Measurements from ENCODE around the gene SPTLC2. TPM values are rescaled to one million over a fixed set of nuclear protein-coding genes. Genes with fewer than 3 reads are reported as not detected.
"Not testable (repeated sequence)": the region's sequence is repeated elsewhere in the genome, so short reads cannot be mapped to it uniquely, and the experiment has no call there.

Gene SPTLC2
- polyA plus RNA-seq, 3 donors: 5.4 to 11.3 (median 6.9) TPM

- no peak overlapping the region for H3K27ac ChIP-seq (ENCODE audit: low read depth, low read length)
Observed at GRCh38 chr14:77531071-77531470, 85.4 kb downstream of the SPTLC2 start.

- H3K27ac ChIP-seq (ENCODE audit: low read depth, low read length): no peak overlapping the region
Observed at GRCh38 chr14:77529963-77530362, 86.5 kb downstream of the SPTLC2 start.

GRCh38 chr14:77529213-77529612, 87.2 kb downstream of the SPTLC2 start:
- H3K27ac ChIP-seq (ENCODE audit: low read depth, low read length): no peak overlapping the region
- 60 to 89% (median 85%) methylated on average over 2 of the region's 2 CpGs for WGBS, 3 donors

GRCh38 chr14:77528701-77529100, 87.7 kb downstream of the SPTLC2 start:
- not testable (repeated sequence) for H3K27ac ChIP-seq (ENCODE audit: low read depth, low read length)
- WGBS, 3 donors: 89 to 95% (median 93%) methylated on average over 5 of the region's 5 CpGs

GRCh38 chr14:77526266-77526665, 90.2 kb downstream of the SPTLC2 start:
- no peak overlapping the region for H3K27ac ChIP-seq (ENCODE audit: low read depth, low read length)
- 31 to 53% (median 46%) methylated on average over 1 of the region's 1 CpG for WGBS, 3 donors

GRCh38 chr14:77524536-77524935, 91.9 kb downstream of the SPTLC2 start:
- WGBS, 3 donors: 89 to 96% (median 94%) methylated on average over 6 of the region's 6 CpGs
- no peak overlapping the region for H3K27ac ChIP-seq (ENCODE audit: low read depth, low read length)

- H3K27ac ChIP-seq (ENCODE audit: low read depth, low read length): no peak overlapping the region
- 85 to 90% (median 89%) methylated on average over 3 of the region's 3 CpGs for WGBS, 3 donors
Observed at GRCh38 chr14:77523109-77523508, 93.3 kb downstream of the SPTLC2 start.

GRCh38 chr14:77520555-77520954, 95.9 kb downstream of the SPTLC2 start:
- no peak overlapping the region for H3K27ac ChIP-seq (ENCODE audit: low read depth, low read length)
- WGBS, 3 donors: 82 to 92% (median 90%) methylated on average over 4 of the region's 4 CpGs

GRCh38 chr14:77516126-77516525, 100.3 kb downstream of the SPTLC2 start:
- no peak overlapping the region for H3K27ac ChIP-seq (ENCODE audit: low read depth, low read length)

- no peak overlapping the region for H3K27ac ChIP-seq (ENCODE audit: low read depth, low read length)
- WGBS, 3 donors: 91 to 93% (median 92%) methylated on average over 8 of the region's 8 CpGs
Observed at GRCh38 chr14:77511486-77512162, 104.8 kb downstream of the SPTLC2 start.

- no peak overlapping the region for H3K27ac ChIP-seq (ENCODE audit: low read depth, low read length)
- WGBS, 3 donors: 91 to 96% (median 91%) methylated on average over 4 of the region's 4 CpGs
Observed at GRCh38 chr14:77509366-77509765, 107.1 kb downstream of the SPTLC2 start.

- no peak overlapping the region for H3K27ac ChIP-seq (ENCODE audit: low read depth, low read length)
- 94 to 96% (median 94%) methylated on average over 3 of the region's 3 CpGs for WGBS, 3 donors
Observed at GRCh38 chr14:77508876-77509275, 107.6 kb downstream of the SPTLC2 start.

GRCh38 chr14:77508249-77508648, 108.2 kb downstream of the SPTLC2 start:
- WGBS, 3 donors: 63 to 88% (median 68%) methylated on average over 4 of the region's 4 CpGs
- H3K27ac ChIP-seq (ENCODE audit: low read depth, low read length): no peak overlapping the region

GRCh38 chr14:77507762-77508161, 108.7 kb downstream of the SPTLC2 start:
- WGBS, 3 donors: 95 to 98% (median 97%) methylated on average over 3 of the region's 3 CpGs
- H3K27ac ChIP-seq (ENCODE audit: low read depth, low read length): no peak overlapping the region

GRCh38 chr14:77505031-77505430, 111.4 kb downstream of the SPTLC2 start:
- H3K27ac ChIP-seq (ENCODE audit: low read depth, low read length): no peak overlapping the region
- WGBS, 3 donors: 71 to 83% (median 71%) methylated on average over 4 of the region's 4 CpGs

- WGBS, 3 donors: 97 to 98% (median 97%) methylated on average over 5 of the region's 5 CpGs
- no peak overlapping the region for H3K27ac ChIP-seq (ENCODE audit: low read depth, low read length)
Observed at GRCh38 chr14:77503138-77503537, 113.3 kb downstream of the SPTLC2 start.

GRCh38 chr14:77502109-77502782, 114.2 kb downstream of the SPTLC2 start:
- H3K27ac ChIP-seq (ENCODE audit: low read depth, low read length): no peak overlapping the region
- WGBS, 3 donors: 75 to 80% (median 77%) methylated on average over 11 of the region's 11 CpGs

GRCh38 chr14:77498984-77499527, 117.4 kb downstream of the SPTLC2 start:
- 2 to 3% (median 3%) methylated on average over 48 to 53 of the region's 53 CpGs for whole genome bisulfite sequencing, 3 donors
- H3K27ac ChIP-seq (ENCODE audit: low read depth, low read length): no peak overlapping the region

GRCh38 chr14:77498120-77498979, 118.1 kb downstream of the SPTLC2 start, which contains the start of gene ISM2:
Gene ISM2 (minus strand): TSS chr14:77498816. CDS start chr14:77498793, 23 bp downstream.
- H3K27ac ChIP-seq (ENCODE audit: low read depth, low read length): no peak within 1 kb of the TSS
- 2% methylated on average over 80 to 103 of the region's 104 CpGs for WGBS, 3 donors
